ENCODE measurements around the gene DENND5A.
"Not testable (repeated sequence)": the region's sequence is repeated elsewhere in the genome, so short reads cannot be mapped to it uniquely, and the experiment has no call there.

The DENND5A gene

GRCh38 chr11:9097186-9097943 is 167.8 kb downstream of the DENND5A start:
- not testable (repeated sequence) for DNase-seq (ENCODE audit: low read depth in 2 of 2)

- no peak for DNase-seq (ENCODE audit: low read depth in 2 of 2)
These were observed 168.7 kb downstream of the DENND5A start for GRCh38 chr11:9096427-9096826.

- no peak for DNase-seq (ENCODE audit: low read depth in 2 of 2)
These were observed 169.7 kb downstream of the DENND5A start for GRCh38 chr11:9095421-9095820.

GRCh38 chr11:9094420-9094819 is 170.7 kb downstream of the DENND5A start:
- no peak for DNase-seq (ENCODE audit: low read depth in 2 of 2)

GRCh38 chr11:9092853-9093778 is 172.0 kb downstream of the DENND5A start:
- no peak for DNase-seq (ENCODE audit: low read depth in 2 of 2)

- no peak for DNase-seq (ENCODE audit: low read depth in 2 of 2)
These were observed 173.1 kb downstream of the DENND5A start for GRCh38 chr11:9092072-9092471.

GRCh38 chr11:9091044-9091922 is 173.9 kb downstream of the DENND5A start, which contains the start of gene SCUBE2:
TSS of gene SCUBE2 (minus strand) at chr11:9091599. CDS start at chr11:9091528, 71 bp downstream.
- no peak for DNase-seq (ENCODE audit: low read depth in 2 of 2)

GRCh38 chr11:9090488-9091043 is 174.6 kb downstream of the DENND5A start:
- DNase-seq (ENCODE audit: low read depth in 2 of 2), result no peak

- no peak for DNase-seq (ENCODE audit: low read depth in 2 of 2)
These were observed 175.5 kb downstream of the DENND5A start for GRCh38 chr11:9089636-9090035.

GRCh38 chr11:9089061-9089460 is 176.1 kb downstream of the DENND5A start:
- no peak for DNase-seq (ENCODE audit: low read depth in 2 of 2)
